Skeletal muscle satellite cell (primary cell): ENCODE measurements around the gene CNTNAP4.

Experiments used
- H3K27me3 ChIP-seq: 2 replicates; pipeline ENCODE4 v1.7.0; 2013; ENCODE audit warnings: low read length; ENCODE audit not compliant: control insufficient read depth, insufficient read depth
- H3K36me3 ChIP-seq: 2 replicates; pipeline ENCODE4 v1.7.0; 2013; ENCODE audit warnings: mild to moderate bottlenecking, control low read depth, low read length; ENCODE audit not compliant: insufficient read depth
- H3K4me1 ChIP-seq: 2 replicates; pipeline ENCODE4 v1.7.0; 2013; ENCODE audit warnings: low read length; ENCODE audit not compliant: control insufficient read depth, insufficient read depth
- H3K4me2 ChIP-seq: 2 replicates; pipeline ENCODE4 v1.7.0; 2013; ENCODE audit warnings: mild to moderate bottlenecking, low read length
- H3K4me3 ChIP-seq: 2 replicates; pipeline ENCODE4 v1.7.0; 2013; ENCODE audit warnings: low read length
- H3K9ac ChIP-seq: 2 replicates; pipeline ENCODE4 v1.7.0; 2013; ENCODE audit warnings: mild to moderate bottlenecking, low read depth, low read length, moderate library complexity
- H3K9me3 ChIP-seq: replicated peaks from 2 replicates; pipeline ENCODE4 v1.7.0; 2013; ENCODE audit warnings: mild to moderate bottlenecking, control low read depth, low read length

The CNTNAP4 gene

GRCh38 chr16:76371441-76371840 is 94.2 kb downstream of the CNTNAP4 start:
- H3K4me2 ChIP-seq = no peak overlapping the region
- H3K36me3 ChIP-seq = no peaks in the 10 kb centered on the region
- H3K4me1 ChIP-seq = no peaks in the 10 kb centered on the region
- H3K27me3 ChIP-seq = no peaks in the 10 kb centered on the region
- H3K9ac ChIP-seq = no peak overlapping the region
- no peak overlapping the region for H3K4me3 ChIP-seq
- peaks cover 5% of the 10 kb centered on the region for H3K9me3 ChIP-seq

GRCh38 chr16:76373998-76374397 is 96.8 kb downstream of the CNTNAP4 start:
- Histone ChIP-seq H3K36me3 (no peaks in the 10 kb centered on the region), H3K4me3 (no peak overlapping the region), H3K9ac (no peak overlapping the region), H3K4me2 (no peak overlapping the region), H3K4me1 (no peaks in the 10 kb centered on the region), H3K27me3 (no peaks in the 10 kb centered on the region), H3K9me3 (peaks cover 14% of the 10 kb centered on the region)

- Histone ChIP-seq H3K4me2 (no peak overlapping the region), H3K9me3 (peaks cover 14% of the 10 kb centered on the region), H3K9ac (no peak overlapping the region), H3K27me3 (no peaks in the 10 kb centered on the region), H3K4me3 (no peak overlapping the region), H3K4me1 (no peaks in the 10 kb centered on the region), H3K36me3 (no peaks in the 10 kb centered on the region)
These were observed 99.8 kb downstream of the CNTNAP4 start for GRCh38 chr16:76376988-76377387.

- no peak overlapping the region for H3K4me3 ChIP-seq
- no peaks in the 10 kb centered on the region for H3K4me1 ChIP-seq
- H3K4me2 ChIP-seq = no peak overlapping the region
- H3K9ac ChIP-seq = no peak overlapping the region
- no peaks in the 10 kb centered on the region for H3K27me3 ChIP-seq
- peaks cover 14% of the 10 kb centered on the region for H3K9me3 ChIP-seq
- H3K36me3 ChIP-seq = no peaks in the 10 kb centered on the region
These were observed 100.8 kb downstream of the CNTNAP4 start for GRCh38 chr16:76378020-76378419.

- peaks cover 13% of the 10 kb centered on the region for H3K9me3 ChIP-seq
- H3K4me1 ChIP-seq = no peaks in the 10 kb centered on the region
- no peaks in the 10 kb centered on the region for H3K27me3 ChIP-seq
- no peaks in the 10 kb centered on the region for H3K36me3 ChIP-seq
- H3K4me3 ChIP-seq = no peak overlapping the region
- no peak overlapping the region for H3K4me2 ChIP-seq
- H3K9ac ChIP-seq = no peak overlapping the region
These were observed 103.9 kb downstream of the CNTNAP4 start for GRCh38 chr16:76381096-76381495.

- no peak overlapping the region for H3K4me3 ChIP-seq
- no peak overlapping the region for H3K4me2 ChIP-seq
- no peaks in the 10 kb centered on the region for H3K27me3 ChIP-seq
- H3K4me1 ChIP-seq = no peaks in the 10 kb centered on the region
- H3K9ac ChIP-seq = no peak overlapping the region
- H3K9me3 ChIP-seq = no peaks in the 10 kb centered on the region
- no peaks in the 10 kb centered on the region for H3K36me3 ChIP-seq
These were observed 108.5 kb downstream of the CNTNAP4 start for GRCh38 chr16:76385601-76386230.

GRCh38 chr16:76386784-76387183 is 109.6 kb downstream of the CNTNAP4 start:
- no peaks in the 10 kb centered on the region for H3K27me3 ChIP-seq
- H3K4me1 ChIP-seq = no peaks in the 10 kb centered on the region
- H3K4me3 ChIP-seq = no peak overlapping the region
- H3K36me3 ChIP-seq = no peaks in the 10 kb centered on the region
- no peaks in the 10 kb centered on the region for H3K9me3 ChIP-seq
- no peak overlapping the region for H3K4me2 ChIP-seq
- no peak overlapping the region for H3K9ac ChIP-seq

GRCh38 chr16:76387994-76388393 is 110.8 kb downstream of the CNTNAP4 start:
- no peaks in the 10 kb centered on the region for H3K4me1 ChIP-seq
- no peaks in the 10 kb centered on the region for H3K27me3 ChIP-seq
- no peak overlapping the region for H3K4me2 ChIP-seq
- no peak overlapping the region for H3K4me3 ChIP-seq
- no peak overlapping the region for H3K9ac ChIP-seq
- no peaks in the 10 kb centered on the region for H3K36me3 ChIP-seq
- H3K9me3 ChIP-seq = no peaks in the 10 kb centered on the region

GRCh38 chr16:76389126-76389525 is 111.9 kb downstream of the CNTNAP4 start:
- Histone ChIP-seq H3K9me3 (no peaks in the 10 kb centered on the region), H3K9ac (no peak overlapping the region), H3K27me3 (no peaks in the 10 kb centered on the region), H3K4me1 (no peaks in the 10 kb centered on the region), H3K4me3 (no peak overlapping the region), H3K36me3 (no peaks in the 10 kb centered on the region), H3K4me2 (no peak overlapping the region)

- no peak overlapping the region for H3K9ac ChIP-seq
- H3K27me3 ChIP-seq = no peaks in the 10 kb centered on the region
- H3K4me1 ChIP-seq = no peaks in the 10 kb centered on the region
- H3K4me2 ChIP-seq = no peak overlapping the region
- no peaks in the 10 kb centered on the region for H3K36me3 ChIP-seq
- H3K4me3 ChIP-seq = no peak overlapping the region
- H3K9me3 ChIP-seq = no peaks in the 10 kb centered on the region
These were observed 113.3 kb downstream of the CNTNAP4 start for GRCh38 chr16:76390476-76390875.

GRCh38 chr16:76396977-76397376 is 119.8 kb downstream of the CNTNAP4 start:
- H3K4me1 ChIP-seq = no peaks in the 10 kb centered on the region
- H3K27me3 ChIP-seq = no peaks in the 10 kb centered on the region
- no peaks in the 10 kb centered on the region for H3K9me3 ChIP-seq
- no peaks in the 10 kb centered on the region for H3K36me3 ChIP-seq
- no peak overlapping the region for H3K9ac ChIP-seq
- H3K4me3 ChIP-seq = no peak overlapping the region
- H3K4me2 ChIP-seq = no peak overlapping the region

GRCh38 chr16:76409706-76410105 is 132.5 kb downstream of the CNTNAP4 start:
- Histone ChIP-seq H3K4me1 (no peaks in the 10 kb centered on the region), H3K36me3 (no peaks in the 10 kb centered on the region), H3K4me2 (no peak overlapping the region), H3K9ac (no peak overlapping the region), H3K9me3 (peaks cover 6% of the 10 kb centered on the region), H3K27me3 (no peaks in the 10 kb centered on the region), H3K4me3 (no peak overlapping the region)
